ENCODE data around the gene PAK5.
"Not testable (repeated sequence)": the region's sequence is repeated elsewhere in the genome, so short reads cannot be mapped to it uniquely, and the experiment has no call there.

Gene PAK5

DNA sequence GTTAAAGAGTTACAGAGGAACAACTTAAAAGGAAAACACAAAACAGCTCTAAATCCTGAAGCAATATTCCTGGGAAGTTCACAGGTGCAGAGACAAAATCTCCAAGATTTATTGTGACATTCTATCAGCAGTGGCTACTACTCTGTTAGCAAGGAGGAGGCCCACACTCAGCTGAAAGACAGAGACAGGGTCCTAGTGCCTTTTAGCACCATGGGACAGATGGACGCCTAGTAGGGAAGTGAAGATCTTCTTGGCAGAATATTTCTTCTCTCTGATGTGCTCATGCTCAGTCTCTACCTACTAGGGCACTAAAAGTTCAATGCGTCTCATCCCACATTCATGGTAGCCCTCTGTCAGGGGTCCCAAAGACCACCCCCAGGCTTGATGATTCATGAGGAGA, 191.1 kb downstream of the PAK5 start:
- Histone ChIP-seq H3K27ac (ENCODE audit: low read length) (no peak overlapping the region), H3K9ac (ENCODE audit: low read length) (no peak overlapping the region), H3K9me3 (replicated peaks; ENCODE audit: insufficient read depth, low read length) (no peaks in the 10 kb centered on the region), H3K27me3 (replicated peaks; ENCODE audit: insufficient read depth, low read length) (no peaks in the 10 kb centered on the region), H3K9me2 (replicated peaks; ENCODE audit: insufficient read depth, low read length) (no peaks in the 10 kb centered on the region), H3K4me1 (ENCODE audit: low read length) (no peaks in the 10 kb centered on the region), H3K4me2 (ENCODE audit: low read depth, low read length) (no peak overlapping the region), H2AFZ (ENCODE audit: low read length) (no peak overlapping the region), H4K20me1 (ENCODE audit: insufficient read depth, low read length) (no peaks in the 10 kb centered on the region), H3K79me2 (ENCODE audit: low read length) (no peaks in the 10 kb centered on the region), H3F3A (ENCODE audit: insufficient read depth, low read length) (no peaks in the 10 kb centered on the region), H3K36me3 (replicated peaks; ENCODE audit: insufficient read depth, low read length) (no peaks in the 10 kb centered on the region), H3K4me3 (ENCODE audit: low read length) (no peak overlapping the region)
- TF ChIP-seq EZH2 (optimal IDR thresholded peaks at IDR 0.05; ENCODE audit: low read depth, low read length) = no peak
- TF ChIP-seq, protein P1, sequence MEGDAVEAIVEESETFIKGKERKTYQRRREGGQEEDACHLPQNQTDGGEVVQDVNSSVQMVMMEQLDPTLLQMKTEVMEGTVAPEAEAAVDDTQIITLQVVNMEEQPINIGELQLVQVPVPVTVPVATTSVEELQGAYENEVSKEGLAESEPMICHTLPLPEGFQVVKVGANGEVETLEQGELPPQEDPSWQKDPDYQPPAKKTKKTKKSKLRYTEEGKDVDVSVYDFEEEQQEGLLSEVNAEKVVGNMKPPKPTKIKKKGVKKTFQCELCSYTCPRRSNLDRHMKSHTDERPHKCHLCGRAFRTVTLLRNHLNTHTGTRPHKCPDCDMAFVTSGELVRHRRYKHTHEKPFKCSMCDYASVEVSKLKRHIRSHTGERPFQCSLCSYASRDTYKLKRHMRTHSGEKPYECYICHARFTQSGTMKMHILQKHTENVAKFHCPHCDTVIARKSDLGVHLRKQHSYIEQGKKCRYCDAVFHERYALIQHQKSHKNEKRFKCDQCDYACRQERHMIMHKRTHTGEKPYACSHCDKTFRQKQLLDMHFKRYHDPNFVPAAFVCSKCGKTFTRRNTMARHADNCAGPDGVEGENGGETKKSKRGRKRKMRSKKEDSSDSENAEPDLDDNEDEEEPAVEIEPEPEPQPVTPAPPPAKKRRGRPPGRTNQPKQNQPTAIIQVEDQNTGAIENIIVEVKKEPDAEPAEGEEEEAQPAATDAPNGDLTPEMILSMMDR (IDR thresholded peaks at IDR 0.05; ENCODE audit: low read length) = no peak
- TF ChIP-seq EZH2phosphoT487 (IDR thresholded peaks at IDR 0.05; ENCODE audit: low read length) = no peak
- DNase-seq = no peak

GRCh38 chr20:9646375-9646774, 192.5 kb downstream of the PAK5 start:
- Histone ChIP-seq H3K36me3 (replicated peaks; ENCODE audit: insufficient read depth, low read length) (no peaks in the 10 kb centered on the region), H4K20me1 (ENCODE audit: insufficient read depth, low read length) (no peaks in the 10 kb centered on the region), H2AFZ (ENCODE audit: low read length) (no peak overlapping the region), H3K4me3 (ENCODE audit: low read length) (no peak overlapping the region), H3F3A (ENCODE audit: insufficient read depth, low read length) (no peaks in the 10 kb centered on the region), H3K79me2 (ENCODE audit: low read length) (no peaks in the 10 kb centered on the region), H3K4me1 (ENCODE audit: low read length) (no peaks in the 10 kb centered on the region), H3K27ac (ENCODE audit: low read length) (no peak overlapping the region), H3K9ac (ENCODE audit: low read length) (no peak overlapping the region), H3K9me3 (replicated peaks; ENCODE audit: insufficient read depth, low read length) (no peaks in the 10 kb centered on the region), H3K9me2 (replicated peaks; ENCODE audit: insufficient read depth, low read length) (no peaks in the 10 kb centered on the region), H3K4me2 (ENCODE audit: low read depth, low read length) (no peak overlapping the region), H3K27me3 (replicated peaks; ENCODE audit: insufficient read depth, low read length) (no peaks in the 10 kb centered on the region)
- no peak for DNase-seq
- no peak for TF ChIP-seq EZH2phosphoT487 (IDR thresholded peaks at IDR 0.05; ENCODE audit: low read length)
- TF ChIP-seq EZH2 (optimal IDR thresholded peaks at IDR 0.05; ENCODE audit: low read depth, low read length) = no peak
- TF ChIP-seq, protein P1 (IDR thresholded peaks at IDR 0.05; ENCODE audit: low read length) = no peak

DNA sequence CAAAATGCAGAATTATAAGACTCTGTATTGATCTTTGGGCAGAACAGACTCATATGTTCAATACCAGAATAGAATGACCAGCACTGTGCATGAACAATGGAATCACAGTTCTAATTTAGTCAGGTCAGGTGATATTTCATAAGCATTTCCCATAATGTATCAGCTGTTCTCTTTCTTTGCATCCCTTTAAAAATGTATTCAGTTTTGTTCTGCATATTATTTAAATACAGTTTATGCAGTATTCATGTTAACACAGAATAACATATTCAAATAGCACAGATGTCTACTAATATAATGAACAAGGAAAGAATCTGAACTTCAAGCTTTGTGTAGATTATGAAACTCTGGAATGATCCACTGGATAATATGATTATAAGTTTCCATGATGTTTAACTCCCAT, 196.0 kb downstream of the PAK5 start:
- H3K9me3 ChIP-seq (replicated peaks; ENCODE audit: insufficient read depth, low read length) = no peaks in the 10 kb centered on the region
- no peak overlapping the region for H3K27ac ChIP-seq (ENCODE audit: low read length)

GRCh38 chr20:9641499-9642000, 197.3 kb downstream of the PAK5 start:
- H3K27me3 ChIP-seq (replicated peaks; ENCODE audit: insufficient read depth, low read length); DNase-seq; H3K4me2 ChIP-seq (ENCODE audit: low read depth, low read length); H3K9me2 ChIP-seq (replicated peaks; ENCODE audit: insufficient read depth, low read length); H3K36me3 ChIP-seq (replicated peaks; ENCODE audit: insufficient read depth, low read length); H3K9me3 ChIP-seq (replicated peaks; ENCODE audit: insufficient read depth, low read length); H3K9ac ChIP-seq (ENCODE audit: low read length); H3K79me2 ChIP-seq (ENCODE audit: low read length); H4K20me1 ChIP-seq (ENCODE audit: insufficient read depth, low read length); H3F3A ChIP-seq (ENCODE audit: insufficient read depth, low read length); H3K4me1 ChIP-seq (ENCODE audit: low read length); H2AFZ ChIP-seq (ENCODE audit: low read length); H3K27ac ChIP-seq (ENCODE audit: low read length); H3K4me3 ChIP-seq (ENCODE audit: low read length): not testable (repeated sequence)

More for the DNA sequence above, 196.0 kb downstream of the PAK5 start:
- Histone ChIP-seq H3K9me2 (replicated peaks; ENCODE audit: insufficient read depth, low read length) (no peaks in the 10 kb centered on the region), H2AFZ (ENCODE audit: low read length) (no peak overlapping the region), H3K9ac (ENCODE audit: low read length) (no peak overlapping the region), H3K4me3 (ENCODE audit: low read length) (no peak overlapping the region), H3F3A (ENCODE audit: insufficient read depth, low read length) (no peaks in the 10 kb centered on the region), H3K27me3 (replicated peaks; ENCODE audit: insufficient read depth, low read length) (no peaks in the 10 kb centered on the region), H3K79me2 (ENCODE audit: low read length) (no peaks in the 10 kb centered on the region), H3K36me3 (replicated peaks; ENCODE audit: insufficient read depth, low read length) (no peaks in the 10 kb centered on the region), H3K4me2 (ENCODE audit: low read depth, low read length) (no peak overlapping the region), H4K20me1 (ENCODE audit: insufficient read depth, low read length) (no peaks in the 10 kb centered on the region), H3K4me1 (ENCODE audit: low read length) (no peaks in the 10 kb centered on the region)
- TF ChIP-seq, protein P1 (IDR thresholded peaks at IDR 0.05; ENCODE audit: low read length) = no peak
- TF ChIP-seq EZH2 (optimal IDR thresholded peaks at IDR 0.05; ENCODE audit: low read depth, low read length) (no peak), EZH2phosphoT487 (IDR thresholded peaks at IDR 0.05; ENCODE audit: low read length) (no peak)
- no peak for DNase-seq
